Activated CD8-positive, alpha-beta T cell treated with anti-CD3 and anti-CD28 coated beads for 36 hours (primary cell): ENCODE data around the gene PRPH2. TPM values are rescaled to one million over a fixed set of nuclear protein-coding genes. Genes with fewer than 3 reads are reported as not detected.

Experiments
- ATAC-seq: fragments of 200-7000 bp; cut with Tn5 transposase; one replicate; pipeline ENCODE4 v1.10.0; 2021; ENCODE audit warnings: mild to moderate bottlenecking, moderate library complexity
- CTCF ChIA-PET: fragments of 350-600 bp; sonication (Branson Sonifier 250); formaldehyde crosslinking; loops from one replicate; lab custom pipeline; 2021; ENCODE audit warnings: antibody characterized with exemption; lab: Charles Lee
- POLR2A ChIA-PET: fragments of 350-600 bp; sonication (Branson Sonifier 250); formaldehyde crosslinking; loops from one replicate; lab custom pipeline; 2021; ENCODE audit warnings: antibody characterized with exemption; lab: Charles Lee
- DNase-seq: peaks from one replicate; pipeline ENCODE4 v3.0.0-alpha.2; 2020
- H3K27ac Mint-ChIP-seq: one replicate; pipeline ENCODE4 v1.8.0; 2021; ENCODE audit warnings: mild to moderate bottlenecking, mixed read lengths
- H3K27me3 Mint-ChIP-seq: one replicate; pipeline ENCODE4 v1.8.0; 2021; ENCODE audit warnings: mixed read lengths
- H3K36me3 Mint-ChIP-seq: one replicate; pipeline ENCODE4 v1.8.0; 2021; ENCODE audit warnings: low read depth, mixed read lengths
- H3K4me1 Mint-ChIP-seq: one replicate; pipeline ENCODE4 v1.8.0; 2021; ENCODE audit warnings: low read depth, mixed read lengths
- H3K4me3 Mint-ChIP-seq: one replicate; pipeline ENCODE4 v1.8.0; 2021; ENCODE audit warnings: mild to moderate bottlenecking, moderate library complexity, mixed read lengths
- H3K9me3 Mint-ChIP-seq: one replicate; pipeline ENCODE4 v1.8.0; 2021; ENCODE audit warnings: mixed read lengths
- intact Hi-C: fragments of 100-400 bp; cut with micrococcal nuclease; formaldehyde crosslinking; loops from one replicate; pipeline ENCODE4 v1.10.0; 2022
- total RNA-seq, 2 experiments: library from RNA; stranded (reverse); gene quantifications; one replicate each; pipeline ENCODE4 v1.2.3, GENCODE V29; 2021
- TF ChIP-seq, protein P1 (sequence below): fragments of 200-600 bp; IDR thresholded peaks from one replicate; pipeline ENCODE4 v1.8.0; 2022; ENCODE audit warnings: antibody characterized with exemption, mild to moderate bottlenecking

Gene PRPH2, protein sequence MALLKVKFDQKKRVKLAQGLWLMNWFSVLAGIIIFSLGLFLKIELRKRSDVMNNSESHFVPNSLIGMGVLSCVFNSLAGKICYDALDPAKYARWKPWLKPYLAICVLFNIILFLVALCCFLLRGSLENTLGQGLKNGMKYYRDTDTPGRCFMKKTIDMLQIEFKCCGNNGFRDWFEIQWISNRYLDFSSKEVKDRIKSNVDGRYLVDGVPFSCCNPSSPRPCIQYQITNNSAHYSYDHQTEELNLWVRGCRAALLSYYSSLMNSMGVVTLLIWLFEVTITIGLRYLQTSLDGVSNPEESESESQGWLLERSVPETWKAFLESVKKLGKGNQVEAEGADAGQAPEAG
- total RNA-seq = not detected

DNA sequence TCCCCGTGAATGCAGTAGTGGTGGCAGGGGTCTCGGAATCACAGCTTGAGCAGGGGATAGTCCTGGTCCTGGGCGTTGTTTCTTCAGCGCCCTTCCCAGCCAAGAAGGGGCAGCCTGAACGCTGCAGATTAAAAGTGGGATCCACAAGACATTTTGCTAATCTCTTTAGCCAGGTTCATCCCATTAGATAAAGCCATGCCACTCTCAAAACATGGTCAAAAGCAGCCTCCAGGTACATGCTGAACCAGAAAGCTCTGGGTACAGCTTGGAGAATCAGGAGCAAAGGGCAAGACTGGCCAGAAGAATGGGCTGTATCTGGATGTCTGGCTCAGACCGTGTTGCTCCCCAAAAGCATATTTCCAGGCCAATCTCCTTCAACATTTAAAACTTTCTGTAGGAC, at the start of gene PRPH2:
Gene PRPH2, minus strand, starts transcription at position 101 of the 400 bp plus-strand sequence. CDS start 263 bp downstream, outside the sequence.
- POLR2A ChIA-PET = interaction anchor here (0.6 to 1.3 kb wide), 2 partner anchors 23 to 39 kb away, joined by 3 read pairs; partner anchors contain the start of gene TBCC
- intact Hi-C loops = no loop called here
- ATAC-seq = no peak

DNA sequence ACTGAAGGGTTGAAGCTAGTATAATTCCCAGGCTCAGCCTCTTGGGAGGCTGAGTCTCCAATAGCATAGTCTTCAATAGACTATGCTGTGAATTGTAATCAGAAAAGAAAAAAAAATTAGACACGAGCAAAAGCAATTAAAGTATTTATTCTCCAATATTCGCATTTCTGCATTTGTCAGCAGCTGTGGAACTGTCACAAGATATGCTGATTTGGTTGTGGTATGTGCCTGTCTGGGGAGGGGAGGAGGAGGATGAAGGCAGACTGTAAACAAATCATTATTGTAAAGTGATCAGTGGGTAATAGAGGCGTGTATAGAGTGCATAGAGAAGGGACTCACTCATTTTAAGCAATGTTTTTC, 49.3 kb upstream of the PRPH2 start:
- no peaks in the 10 kb centered on the region for H3K9me3 Mint-ChIP-seq
- peaks cover 5% of the 10 kb centered on the region for H3K36me3 Mint-ChIP-seq
- peaks cover 53% of the 10 kb centered on the region for H3K4me1 Mint-ChIP-seq
- CTCF ChIA-PET = interaction anchor here (1.0 to 4.4 kb wide), 2 partner anchors 23 to 45 kb away, joined by 4 to 17 read pairs; no protein-coding TSS in a partner anchor
- TF ChIP-seq, protein P1, sequence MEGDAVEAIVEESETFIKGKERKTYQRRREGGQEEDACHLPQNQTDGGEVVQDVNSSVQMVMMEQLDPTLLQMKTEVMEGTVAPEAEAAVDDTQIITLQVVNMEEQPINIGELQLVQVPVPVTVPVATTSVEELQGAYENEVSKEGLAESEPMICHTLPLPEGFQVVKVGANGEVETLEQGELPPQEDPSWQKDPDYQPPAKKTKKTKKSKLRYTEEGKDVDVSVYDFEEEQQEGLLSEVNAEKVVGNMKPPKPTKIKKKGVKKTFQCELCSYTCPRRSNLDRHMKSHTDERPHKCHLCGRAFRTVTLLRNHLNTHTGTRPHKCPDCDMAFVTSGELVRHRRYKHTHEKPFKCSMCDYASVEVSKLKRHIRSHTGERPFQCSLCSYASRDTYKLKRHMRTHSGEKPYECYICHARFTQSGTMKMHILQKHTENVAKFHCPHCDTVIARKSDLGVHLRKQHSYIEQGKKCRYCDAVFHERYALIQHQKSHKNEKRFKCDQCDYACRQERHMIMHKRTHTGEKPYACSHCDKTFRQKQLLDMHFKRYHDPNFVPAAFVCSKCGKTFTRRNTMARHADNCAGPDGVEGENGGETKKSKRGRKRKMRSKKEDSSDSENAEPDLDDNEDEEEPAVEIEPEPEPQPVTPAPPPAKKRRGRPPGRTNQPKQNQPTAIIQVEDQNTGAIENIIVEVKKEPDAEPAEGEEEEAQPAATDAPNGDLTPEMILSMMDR = no peak
- intact Hi-C loops = loop anchor here (2.0 kb wide), 1 partner anchor 25 kb away; the partner anchor contains the start of gene TBCC
- H3K27me3 Mint-ChIP-seq = no peaks in the 10 kb centered on the region
- peak overlapping the region; percentile 74 for H3K4me3 Mint-ChIP-seq
- POLR2A ChIA-PET = interaction anchor here (0.7 to 9.6 kb wide), 11 partner anchors 8 to 157 kb away, joined by 3 to 166 read pairs (median 5); partner anchors contain the start of genes BICRAL, RPL7L1 and TBCC
- peak overlapping the region; percentile 100 for H3K27ac Mint-ChIP-seq
- no peak for ATAC-seq
- no peak for DNase-seq

More for the DNA sequence above, at the start of gene PRPH2:
- peaks cover 15% of the 10 kb centered on the region for H3K4me1 Mint-ChIP-seq
- H3K27me3 Mint-ChIP-seq = no peaks in the 10 kb centered on the region
- TF ChIP-seq, protein P1 = no peak
- no peak within 1 kb of the TSS for H3K27ac Mint-ChIP-seq
- no peak within 1 kb of the TSS for H3K4me3 Mint-ChIP-seq
- CTCF ChIA-PET = interaction anchor here (0.9 kb wide), 1 partner anchor 61 kb away, joined by 3 read pairs; no protein-coding TSS in a partner anchor
- no peaks in the 10 kb centered on the region for H3K9me3 Mint-ChIP-seq
- no peak for DNase-seq
- H3K36me3 Mint-ChIP-seq = peaks cover 1% of the 10 kb centered on the region

DNA sequence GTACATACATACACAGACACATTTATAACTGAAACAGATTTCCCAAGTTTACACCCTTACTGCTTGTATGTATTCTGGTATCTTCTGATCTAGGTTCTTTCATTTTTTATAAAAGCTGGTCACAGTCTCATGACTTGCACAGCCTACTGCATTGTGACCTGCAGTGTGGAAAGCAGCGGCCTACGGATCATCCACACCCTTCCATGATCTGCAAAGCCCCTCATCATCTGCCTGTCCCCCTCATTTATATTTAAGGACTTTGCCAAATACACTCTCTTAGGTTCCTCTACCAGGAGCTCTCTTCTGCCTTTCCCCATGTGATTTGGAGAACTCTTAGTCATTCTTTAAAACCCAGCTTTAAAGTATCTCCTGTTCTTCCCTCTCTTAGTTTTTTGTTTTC, 47.4 kb upstream of the PRPH2 start:
- TF ChIP-seq, protein P1 = no peak
- Mint-ChIP-seq H3K27me3 (no peaks in the 10 kb centered on the region), H3K27ac (peak overlapping the region; percentile 51), H3K9me3 (no peaks in the 10 kb centered on the region), H3K4me3 (no peak overlapping the region), H3K36me3 (peaks cover 5% of the 10 kb centered on the region), H3K4me1 (peaks cover 40% of the 10 kb centered on the region)
- CTCF ChIA-PET = interaction anchor here (1.0 to 4.4 kb wide), 6 partner anchors 11 to 110 kb away, joined by 3 to 17 read pairs (median 4); partner anchors contain the start of gene RPL7L1
- DNase-seq = no peak
- POLR2A ChIA-PET = interaction anchor here (0.6 to 9.6 kb wide), 8 partner anchors 9 to 120 kb away, joined by 3 to 166 read pairs (median 4); partner anchors contain the start of genes BICRAL, RPL7L1 and TBCC
- intact Hi-C loops = loop anchor here (2.0 kb wide), 1 partner anchor 23 kb away; the partner anchor contains the start of gene TBCC
- no peak for ATAC-seq

DNA sequence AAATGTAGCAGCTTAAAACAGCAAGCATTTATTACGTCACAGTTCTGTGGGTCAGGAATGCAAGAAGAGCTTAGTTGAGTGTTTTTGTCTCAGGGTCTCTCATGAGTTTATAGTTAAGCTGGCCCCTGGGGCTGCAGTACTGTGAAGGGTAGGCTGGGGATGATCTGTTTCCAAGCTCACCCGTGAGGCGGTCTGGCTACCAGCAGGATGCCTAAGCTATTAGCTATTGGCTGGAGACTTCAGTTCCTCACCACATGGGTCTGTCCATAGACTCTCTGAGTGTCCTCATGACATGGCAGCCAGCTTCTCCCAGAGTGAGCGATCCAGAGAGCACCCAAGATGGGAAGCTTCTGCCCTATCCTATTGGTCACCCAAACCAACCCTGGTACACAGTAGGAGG, 46.7 kb upstream of the PRPH2 start:
- no peak for DNase-seq
- ATAC-seq = no peak
- H3K4me1 Mint-ChIP-seq = peaks cover 33% of the 10 kb centered on the region
- TF ChIP-seq, protein P1 = no peak
- ChIA-PET POLR2A (interaction anchor here (0.6 to 9.6 kb wide), 4 partner anchors 8 to 50 kb away, joined by 3 to 166 read pairs (median 42); partner anchors contain the start of genes BICRAL and TBCC), CTCF (interaction anchor here (1.0 to 4.4 kb wide), 6 partner anchors 10 to 110 kb away, joined by 3 to 17 read pairs (median 4); partner anchors contain the start of gene RPL7L1)
- H3K36me3 Mint-ChIP-seq = peaks cover 5% of the 10 kb centered on the region
- no peaks in the 10 kb centered on the region for H3K27me3 Mint-ChIP-seq
- H3K4me3 Mint-ChIP-seq = no peak overlapping the region
- H3K9me3 Mint-ChIP-seq = no peaks in the 10 kb centered on the region
- intact Hi-C loops = no loop called here
- no peak overlapping the region for H3K27ac Mint-ChIP-seq
